ENCODE measurements around the gene XRCC5.

DNA sequence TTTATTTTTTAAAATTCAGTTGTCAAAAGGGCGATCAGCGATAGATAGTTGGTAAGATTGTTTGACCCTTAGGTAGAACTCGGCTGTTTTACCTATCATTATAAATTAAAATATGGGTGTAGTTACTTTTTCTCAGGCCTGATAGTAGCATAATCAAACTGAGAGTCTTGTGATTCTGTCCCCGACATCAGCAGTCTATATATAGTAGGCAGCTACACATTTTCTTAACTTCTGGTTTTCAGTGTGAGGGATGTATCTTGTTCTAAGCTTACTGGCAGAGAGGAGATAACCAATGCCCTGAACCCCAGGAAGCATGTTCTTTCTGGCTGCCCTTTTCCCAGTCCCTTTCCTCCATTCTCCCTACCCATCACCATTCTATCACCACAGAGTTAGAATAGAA lies 56.6 kb downstream of the XRCC5 start:
- TF ChIP-seq RNF2 (IDR thresholded peaks at IDR 0.05; ENCODE audit: borderline replicate concordance, low read depth, low read length, missing control alignments, poor library complexity, severe bottlenecking) (no peak), EZH2 (IDR thresholded peaks at IDR 0.05; ENCODE audit: low read depth, low read length, severe bottlenecking) (no peak), TAF1 (IDR thresholded peaks at IDR 0.05; ENCODE audit: low read depth, low read length) (no peak), KDM5A (IDR thresholded peaks at IDR 0.05; ENCODE audit: low read length) (no peak), JUND (IDR thresholded peaks at IDR 0.05; ENCODE audit: low read length) (no peak), BCL11A (IDR thresholded peaks at IDR 0.05; ENCODE audit: low read depth in 2 of 2, low read length in 2 of 2) (no peak), BACH1 (IDR thresholded peaks at IDR 0.05; ENCODE audit: low read length) (no peak), YY1 (IDR thresholded peaks at IDR 0.05; ENCODE audit: low read depth, low read length) (no peak), EP300 (IDR thresholded peaks at IDR 0.05; ENCODE audit: borderline replicate concordance in 1 of 2, low read depth in 2 of 2, low read length in 2 of 2) (no peak), GTF2F1 (IDR thresholded peaks at IDR 0.05; ENCODE audit: borderline replicate concordance, low read depth, low read length) (no peak), MAFK (IDR thresholded peaks at IDR 0.05; ENCODE audit: low read depth, low read length) (no peak)
- TF ChIP-seq, protein P1, sequence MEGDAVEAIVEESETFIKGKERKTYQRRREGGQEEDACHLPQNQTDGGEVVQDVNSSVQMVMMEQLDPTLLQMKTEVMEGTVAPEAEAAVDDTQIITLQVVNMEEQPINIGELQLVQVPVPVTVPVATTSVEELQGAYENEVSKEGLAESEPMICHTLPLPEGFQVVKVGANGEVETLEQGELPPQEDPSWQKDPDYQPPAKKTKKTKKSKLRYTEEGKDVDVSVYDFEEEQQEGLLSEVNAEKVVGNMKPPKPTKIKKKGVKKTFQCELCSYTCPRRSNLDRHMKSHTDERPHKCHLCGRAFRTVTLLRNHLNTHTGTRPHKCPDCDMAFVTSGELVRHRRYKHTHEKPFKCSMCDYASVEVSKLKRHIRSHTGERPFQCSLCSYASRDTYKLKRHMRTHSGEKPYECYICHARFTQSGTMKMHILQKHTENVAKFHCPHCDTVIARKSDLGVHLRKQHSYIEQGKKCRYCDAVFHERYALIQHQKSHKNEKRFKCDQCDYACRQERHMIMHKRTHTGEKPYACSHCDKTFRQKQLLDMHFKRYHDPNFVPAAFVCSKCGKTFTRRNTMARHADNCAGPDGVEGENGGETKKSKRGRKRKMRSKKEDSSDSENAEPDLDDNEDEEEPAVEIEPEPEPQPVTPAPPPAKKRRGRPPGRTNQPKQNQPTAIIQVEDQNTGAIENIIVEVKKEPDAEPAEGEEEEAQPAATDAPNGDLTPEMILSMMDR (IDR thresholded peaks at IDR 0.05; ENCODE audit: control extremely low read depth in 1 of 3, insufficient read depth in 1 of 3, low read depth in 1 of 3, low read length in 3 of 3) = no peak

Measured in H1 (cell line).